Renal pelvis (tissue), 3 donors: Measurements from ENCODE around the gene FBXO47. TPM values are rescaled to one million over a fixed set of nuclear protein-coding genes. Genes with fewer than 3 reads are reported as not detected.

Experiments used
- polyA plus RNA-seq, 3 donors: library from polyadenylated mRNA; unstranded; fragments of 120-200 nt; gene quantifications; one replicate each; pipeline ENCODE4 v1.2.1, GENCODE V29; 2013; ENCODE audit not compliant: insufficient read length in 3 of 3

Gene FBXO47
- polyA plus RNA-seq, 3 donors: 0.10 TPM; not detected in 2

Other genes starting within 250 kb of the FBXO47 start
- 10 to 100 TPM; 12.1 to 15.9 (median 13.7) TPM for gene CISD3, start 237.1 kb downstream of the FBXO47 start, polyA plus RNA-seq
- gene PCGF2, start 219.1 kb downstream of the FBXO47 start, polyA plus RNA-seq: 10 to 100 TPM; 77.2 to 86.4 (median 86.2) TPM
- 100 to 1,000 TPM; 116 to 125 (median 123) TPM for gene PSMB3, start 214.7 kb downstream of the FBXO47 start, polyA plus RNA-seq
- 10 to 100 TPM; 78.6 to 80.9 (median 78.6) TPM for gene PIP4K2B, start 167.8 kb downstream of the FBXO47 start, polyA plus RNA-seq
- 10 to 100 TPM; 24.6 to 33.0 (median 28.6) TPM for gene CWC25, start 142.1 kb downstream of the FBXO47 start, polyA plus RNA-seq
- 1,000 to 10,000 TPM; 2,304 to 2,705 (median 2,321) TPM for gene RPL23, start 113.7 kb downstream of the FBXO47 start, polyA plus RNA-seq
- gene LASP1, start 97.3 kb downstream of the FBXO47 start, polyA plus RNA-seq: 100 to 1,000 TPM; 155 to 161 (median 157) TPM
- 1 to 10 TPM; 6.1 to 7.9 (median 7.4) TPM for gene PLXDC1, start 184.2 kb upstream of the FBXO47 start, polyA plus RNA-seq
- under 1 TPM; 0.30 to 0.44 (median 0.34) TPM for gene ARL5C, start 198.8 kb upstream of the FBXO47 start, polyA plus RNA-seq
- 10 to 100 TPM in 2 of 3 donors, 1 to 10 TPM in 1; 8.2 to 15.9 (median 14.7) TPM for gene CACNB1, start 230.3 kb upstream of the FBXO47 start, polyA plus RNA-seq
- gene RPL19, start 232.9 kb upstream of the FBXO47 start, polyA plus RNA-seq: 1,000 to 10,000 TPM; 1,776 to 2,383 (median 2,100) TPM